Fibroblast of the aortic adventitia (primary cell): ENCODE results near the gene TEX13C. TPM values are rescaled to one million over a fixed set of nuclear protein-coding genes. Genes with fewer than 3 reads are reported as not detected.
"Not testable (repeated sequence)": the region's sequence is repeated elsewhere in the genome, so short reads cannot be mapped to it uniquely, and the experiment has no call there.

ENCODE experiments used
- DNase-seq: peaks from one replicate; pipeline ENCODE4 v3.0.0-alpha.2; 2010; ENCODE audit warnings: low read depth
- H3K4me3 ChIP-seq: 2 replicates; pipeline ENCODE4 v1.5.1; 2011; ENCODE audit warnings: low read depth, mild to moderate bottlenecking, control low read depth, low read length, moderate library complexity
- CTCF ChIP-seq: IDR thresholded peaks from 2 replicates; pipeline ENCODE4 v1.5.1; 2011; ENCODE audit warnings: mild to moderate bottlenecking, low read length, control low read depth, inconsistent platforms; ENCODE audit not compliant: insufficient read depth
- total RNA-seq: library from RNA; depleted of rRNA; stranded (reverse); fragments of >200 nt; gene quantifications from 2 replicates; pipeline ENCODE4 v1.2.3, GENCODE V29; 2012; ENCODE audit warnings: low replicate concordance

Gene TEX13C
- total RNA-seq, 1 donor: not detected

GRCh38 chrX:125293850-125294780 lies 25.6 kb upstream of the TEX13C start:
- DNase-seq: no peak
- no peak overlapping the region for H3K4me3 ChIP-seq
- no peak for TF ChIP-seq CTCF

GRCh38 chrX:125295337-125295736 lies 24.3 kb upstream of the TEX13C start:
- H3K4me3 ChIP-seq: no peak overlapping the region
- DNase-seq: no peak
- no peak for TF ChIP-seq CTCF

- H3K4me3 ChIP-seq: no peak overlapping the region
- DNase-seq: no peak
- TF ChIP-seq CTCF: no peak
Observed at GRCh38 chrX:125298871-125299270, 20.8 kb upstream of the TEX13C start.

DNA sequence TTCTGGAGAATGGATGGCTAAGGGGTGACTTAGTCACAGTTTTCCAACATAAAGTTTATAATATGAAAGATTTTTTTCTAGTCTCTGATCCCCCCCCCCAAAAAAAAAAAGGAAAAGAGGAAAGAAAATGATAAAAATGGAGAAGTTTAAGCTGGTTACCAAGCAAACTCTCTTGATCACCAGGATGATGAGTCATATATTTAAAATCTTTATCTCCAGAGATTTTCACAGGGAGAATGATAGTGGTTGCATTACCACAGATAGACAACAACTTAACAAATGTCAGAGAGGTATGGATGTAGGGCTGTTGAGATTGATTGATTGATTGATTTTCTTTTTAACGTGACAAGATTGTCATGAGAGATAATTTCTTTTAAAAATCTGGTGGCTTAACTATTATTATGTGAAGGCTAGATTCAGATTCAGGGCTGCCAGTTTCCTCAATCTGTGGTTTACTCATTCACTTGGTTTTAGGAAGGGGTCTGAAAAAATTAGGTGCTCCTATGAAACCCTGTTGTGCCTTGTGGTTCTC lies 13.3 kb upstream of the TEX13C start:
- no peak overlapping the region for H3K4me3 ChIP-seq
- no peak for DNase-seq
- no peak for TF ChIP-seq CTCF

DNA sequence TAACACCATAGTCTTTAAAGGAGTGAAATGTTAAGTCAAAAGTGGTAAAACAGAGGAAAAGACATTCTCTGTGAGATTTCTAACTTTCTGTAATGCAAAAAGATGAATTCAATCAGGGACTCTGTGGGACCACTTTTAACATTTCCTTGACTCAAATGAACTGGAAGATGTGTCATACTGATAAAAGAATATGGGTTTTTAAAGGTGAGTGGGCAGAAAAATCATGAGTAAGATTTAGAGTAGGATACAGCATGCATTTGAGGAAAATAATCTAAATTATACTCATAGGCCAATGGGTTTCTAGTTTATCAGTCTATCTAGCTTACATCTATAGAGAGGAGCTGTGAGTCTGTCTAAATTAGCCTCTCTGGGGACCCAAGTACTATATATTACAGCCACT lies 11.0 kb upstream of the TEX13C start:
- no peak overlapping the region for H3K4me3 ChIP-seq
- no peak for DNase-seq
- no peak for TF ChIP-seq CTCF

DNA sequence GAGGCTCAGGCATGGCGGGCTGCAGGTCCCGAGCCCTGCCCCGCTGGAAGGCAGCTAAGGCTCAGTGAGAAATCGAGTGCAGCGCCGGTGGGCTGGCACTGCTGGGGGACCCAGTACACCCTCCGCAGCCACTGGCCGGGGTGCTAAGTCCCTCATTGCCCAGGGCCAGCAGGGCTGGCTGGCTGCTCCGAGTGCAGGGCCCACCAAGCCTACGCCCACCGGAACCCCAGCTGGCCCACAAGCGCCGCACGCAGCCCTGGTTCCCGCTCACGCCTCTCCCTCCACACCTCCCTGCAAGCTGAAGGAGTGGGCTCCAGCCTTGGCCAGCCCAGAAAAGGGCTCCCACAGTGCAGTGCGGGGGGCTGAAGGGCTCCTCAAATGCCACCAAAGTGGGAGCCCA lies 505 bp upstream of the TEX13C start:
- H3K4me3 ChIP-seq, DNase-seq: not testable (repeated sequence)

GRCh38 chrX:125322431-125322830 lies 2.8 kb downstream of the TEX13C start:
- no peak for DNase-seq
- TF ChIP-seq CTCF: no peak
- H3K4me3 ChIP-seq: no peak overlapping the region
